ENCODE results near the gene METTL22.

GRCh38 chr16:8667492-8667891 is 46.0 kb downstream of the METTL22 start:
- TF ChIP-seq CTCF (IDR thresholded peaks at IDR 0.05) (no peak), POLR2A (IDR thresholded peaks at IDR 0.05) (no peak)

Measured in prostate gland (tissue), 2 donors.